HepG2 (cell line): ENCODE measurements around the gene STK25. TPM values are rescaled to one million over a fixed set of nuclear protein-coding genes. Genes with fewer than 3 reads are reported as not detected.

ENCODE experiments used
- ATAC-seq: fragments of 200-7000 bp; cut with Tn5 transposase; 3 replicates; pipeline ENCODE4 v1.9.1; 2020; ENCODE audit warnings: mild to moderate bottlenecking, moderate library complexity
- BruUV-seq: library from RNA; stranded (reverse); fragments of 400-500 nt; replicated peaks from 2 replicates; lab custom pipeline; 2021; lab: Mats Ljungman, UMichigan
- CTCF ChIA-PET: fragments of 300-600 bp; formaldehyde crosslinking; extraction: SDS; loops from one replicate; lab custom pipeline; 2021; ENCODE audit warnings: low total read pairs, inconsistent platforms, low intra/inter-chr PET ratio; lab: Yijun Ruan, JAX
- POLR2A ChIA-PET: fragments of 350-600 bp; sonication (Branson Sonifier 250); formaldehyde crosslinking; loops from one replicate; lab custom pipeline; 2020; ENCODE audit warnings: antibody characterized with exemption, inconsistent platforms; lab: Yijun Ruan, JAX
- DNase-seq: peaks from one replicate; pipeline ENCODE4 v3.0.0-alpha.2; 2015; ENCODE audit warnings: low spot score
- FAIRE-seq: peaks from 3 replicates; lab custom pipeline; 2011; peaks lifted over from hg19 to GRCh38; lab: Jason Lieb, UNC
- H2AFZ ChIP-seq: one replicate; pipeline ENCODE4 v1.6.1; 2011; ENCODE audit warnings: low read length, inconsistent platforms
- H3K27ac ChIP-seq: fragments of 300-600 bp; 3 replicates; pipeline ENCODE4 v1.8.0; 2011; ENCODE audit warnings: mixed run types, mild to moderate bottlenecking, mixed read lengths, low read length, inconsistent platforms; ENCODE audit not compliant: insufficient read depth; ENCODE audit errors: extremely low read length
- H3K27me3 ChIP-seq, 2 experiments: fragments of 200-600 bp in 1 of 2; 2 replicates in 1 of 2; 3 replicates in 1 of 2; pipeline versions ENCODE4 v1.6.0 to v1.8.0; 2011; ENCODE audit warnings: low read length in 2 of 2, mild to moderate bottlenecking in 2 of 2, moderate library complexity in 2 of 2, inconsistent platforms in 1 of 2; ENCODE audit not compliant: insufficient read depth in 2 of 2, control insufficient read depth in 1 of 2
- H3K36me3 ChIP-seq, 2 experiments: fragments of 200-600 bp in 1 of 2; replicated peaks in 1 of 2; 2 replicates in 1 of 2; 3 replicates in 1 of 2; pipeline versions ENCODE4 v1.5.1 to v1.8.0; 2011; ENCODE audit warnings: low read length in 2 of 2, inconsistent platforms in 1 of 2; ENCODE audit not compliant: insufficient read depth in 2 of 2, control insufficient read depth in 1 of 2
- H3K4me1 ChIP-seq: 2 replicates; pipeline ENCODE4 v1.5.1; 2012; ENCODE audit warnings: low read length, inconsistent platforms; ENCODE audit not compliant: insufficient read depth
- H3K4me2 ChIP-seq: 2 replicates; pipeline ENCODE4 v1.6.0; 2011; ENCODE audit warnings: low read depth, low read length, inconsistent platforms
- H3K4me3 ChIP-seq, 3 experiments: fragments of 200-600 bp in 1 of 3; sonication (generic), shearing (Covaris generic) in 1 of 3; replicated peaks in 1 of 3; 2 replicates each; pipeline ENCODE4 v1.5.1; 2011 to 2016; ENCODE audit warnings: low read length in 3 of 3, inconsistent platforms in 2 of 3, low read depth in 2 of 3, mild to moderate bottlenecking in 2 of 3, control low read depth in 1 of 3, mixed read lengths in 1 of 3; ENCODE audit not compliant: insufficient read depth in 1 of 3
- H3K79me2 ChIP-seq: one replicate; pipeline ENCODE4 v1.6.1; 2011; ENCODE audit warnings: low read length, inconsistent platforms; ENCODE audit not compliant: insufficient read depth
- H3K9ac ChIP-seq: 2 replicates; pipeline ENCODE4 v1.6.0; 2011; ENCODE audit warnings: mild to moderate bottlenecking, low read depth, low read length, inconsistent platforms; ENCODE audit not compliant: insufficient read depth
- H3K9me3 ChIP-seq: 2 replicates; pipeline ENCODE4 v1.5.1; 2012; ENCODE audit warnings: mild to moderate bottlenecking, low read length
- H4K20me1 ChIP-seq: 2 replicates; pipeline ENCODE4 v1.6.0; 2011; ENCODE audit warnings: inconsistent platforms, mild to moderate bottlenecking, low read length, moderate library complexity; ENCODE audit not compliant: insufficient read depth
- GTF3A ChIP-seq: sonication (generic); formaldehyde crosslinking; conservative IDR thresholded peaks from 2 replicates; pipeline ENCODE4 v1.4.0; 2020; ENCODE audit warnings: mild to moderate bottlenecking, missing genetic modification reagents
- ISL2 ChIP-seq: sonication (generic); formaldehyde crosslinking; IDR thresholded peaks from 2 replicates; pipeline ENCODE4 v1.5.0; 2020; ENCODE audit warnings: missing genetic modification reagents
- NFRKB ChIP-seq: fragments of 450-650 bp; IDR thresholded peaks from 2 replicates; pipeline ENCODE4 v1.6.1; 2017
- RBAK ChIP-seq: sonication (generic); formaldehyde crosslinking; IDR thresholded peaks from 2 replicates; pipeline ENCODE4 v1.5.1; 2020; ENCODE audit warnings: mild to moderate bottlenecking, missing genetic modification reagents
- SRSF4 ChIP-seq: fragments of 200-400 bp; formaldehyde crosslinking; IDR thresholded peaks from one replicate; pipeline ENCODE4 v1.6.1; 2018; ENCODE audit warnings: mild to moderate bottlenecking, low read depth, low read length, moderate library complexity; ENCODE audit not compliant: poor library complexity, severe bottlenecking
- WGBS: methylation state at CpG from one replicate; pipeline ENCODE4 v1.1.6; 2017; ENCODE audit warnings: low lambda C conversion rate; 5-methylcytosine and 5-hydroxymethylcytosine counted together
- in situ Hi-C: cut with HindIII; loops from 2 replicates; pipeline ENCODE4 v1.10.0; 2017; ENCODE audit warnings: low pct_unique_long_range_greater_than_20kb; ENCODE audit not compliant: extremely low pct_ligation_motif_present
- intact Hi-C: fragments of 100-400 bp; cut with micrococcal nuclease; formaldehyde crosslinking; loops from one replicate; pipeline ENCODE4 v1.10.0; 2022; ENCODE audit not compliant: unreplicated experiment
- polyA plus RNA-seq, 8 experiments: library from polyadenylated mRNA; depleted of rRNA in 3 of 8; stranded (reverse) in 7 of 8; unstranded in 1 of 8; fragments of >200 nt; fragmentation: Illumina TruSeq in 4 of 8; extraction: Trizol in 4 of 8; gene quantifications; 2 replicates each; pipeline versions ENCODE4 v1.2.1 to v1.2.3, GENCODE V29; 2011 to 2016; ENCODE audit warnings: low read depth in 4 of 8, missing spikeins in 1 of 8, mixed read lengths in 1 of 8; ENCODE audit not compliant: insufficient read depth in 1 of 8
- total RNA-seq, 5 experiments: library from RNA; depleted of rRNA; stranded (reverse); fragments of >200 nt; fragmentation: Illumina TruSeq; extraction: Trizol; gene quantifications; 2 replicates each; pipeline ENCODE4 v1.2.3, GENCODE V29; 2016; ENCODE audit warnings: low read depth in 1 of 5
- TF ChIP-seq, protein P1 (sequence below): sonication (generic); formaldehyde crosslinking; IDR thresholded peaks from 2 replicates; pipeline ENCODE4 v1.5.0; 2020; ENCODE audit warnings: mild to moderate bottlenecking, missing genetic modification reagents, borderline replicate concordance
- TF ChIP-seq, protein P2 (sequence below): fragments of 450-650 bp; IDR thresholded peaks from 2 replicates; pipeline ENCODE4 v1.6.1; 2017; ENCODE audit warnings: mild to moderate bottlenecking

STK25 gene
- total and polyA plus RNA-seq, 2 of the 13 experiments (the other 11 are each of a cell fraction or from before 2014, with no cell fraction given), result 177 to 481 TPM

DNA sequence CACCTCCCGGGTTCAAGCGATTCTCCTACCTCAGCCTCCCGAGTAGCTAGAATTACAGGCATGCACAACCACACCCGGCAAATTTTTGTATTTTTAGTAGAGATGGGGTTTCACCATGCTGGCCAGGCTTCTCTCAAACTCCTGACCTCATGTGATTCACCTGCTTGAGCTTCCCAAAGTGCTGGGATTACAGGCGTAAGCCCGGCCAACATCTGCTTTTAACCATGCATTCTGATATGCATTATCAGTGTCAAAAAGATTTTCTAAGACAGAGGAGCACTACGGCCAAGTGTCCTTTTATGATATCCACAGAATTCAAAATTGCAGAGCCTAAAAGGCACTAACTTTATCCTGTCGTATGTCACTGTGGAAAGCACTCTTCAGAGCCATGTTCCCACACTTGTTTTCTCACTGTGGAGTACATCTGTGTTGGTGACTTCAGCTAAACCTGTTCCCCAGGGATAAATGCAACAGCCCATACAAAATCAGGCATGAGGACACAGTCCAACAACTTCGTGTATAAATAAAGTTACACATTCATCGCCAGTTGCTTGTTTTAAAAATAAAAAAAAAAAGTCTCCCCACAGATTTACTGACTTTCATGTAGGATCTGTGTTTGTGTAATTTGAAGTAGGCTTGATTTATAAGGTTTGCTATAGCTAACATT, 56.4 kb downstream of the STK25 start:
- no TSS peak for BruUV-seq
- ChIA-PET POLR2A (interaction anchor here (0.7 kb wide), 1 partner anchor 50 kb away, joined by 3 read pairs; no protein-coding TSS in a partner anchor), CTCF (no interaction called here)
- Histone ChIP-seq H3K36me3 (no peaks in the 10 kb centered on the region; a peak in 1 of 5 replicates), H3K9ac (no peak overlapping the region), H4K20me1 (no peaks in the 10 kb centered on the region), H2AFZ (no peak overlapping the region), H3K27ac (no peak overlapping the region), H3K27me3 (no peaks in the 10 kb centered on the region), H3K79me2 (no peaks in the 10 kb centered on the region), H3K4me1 (no peaks in the 10 kb centered on the region), H3K9me3 (no peaks in the 10 kb centered on the region), H3K4me3 (no peak overlapping the region), H3K4me2 (no peak overlapping the region)
- TF ChIP-seq, protein P1, sequence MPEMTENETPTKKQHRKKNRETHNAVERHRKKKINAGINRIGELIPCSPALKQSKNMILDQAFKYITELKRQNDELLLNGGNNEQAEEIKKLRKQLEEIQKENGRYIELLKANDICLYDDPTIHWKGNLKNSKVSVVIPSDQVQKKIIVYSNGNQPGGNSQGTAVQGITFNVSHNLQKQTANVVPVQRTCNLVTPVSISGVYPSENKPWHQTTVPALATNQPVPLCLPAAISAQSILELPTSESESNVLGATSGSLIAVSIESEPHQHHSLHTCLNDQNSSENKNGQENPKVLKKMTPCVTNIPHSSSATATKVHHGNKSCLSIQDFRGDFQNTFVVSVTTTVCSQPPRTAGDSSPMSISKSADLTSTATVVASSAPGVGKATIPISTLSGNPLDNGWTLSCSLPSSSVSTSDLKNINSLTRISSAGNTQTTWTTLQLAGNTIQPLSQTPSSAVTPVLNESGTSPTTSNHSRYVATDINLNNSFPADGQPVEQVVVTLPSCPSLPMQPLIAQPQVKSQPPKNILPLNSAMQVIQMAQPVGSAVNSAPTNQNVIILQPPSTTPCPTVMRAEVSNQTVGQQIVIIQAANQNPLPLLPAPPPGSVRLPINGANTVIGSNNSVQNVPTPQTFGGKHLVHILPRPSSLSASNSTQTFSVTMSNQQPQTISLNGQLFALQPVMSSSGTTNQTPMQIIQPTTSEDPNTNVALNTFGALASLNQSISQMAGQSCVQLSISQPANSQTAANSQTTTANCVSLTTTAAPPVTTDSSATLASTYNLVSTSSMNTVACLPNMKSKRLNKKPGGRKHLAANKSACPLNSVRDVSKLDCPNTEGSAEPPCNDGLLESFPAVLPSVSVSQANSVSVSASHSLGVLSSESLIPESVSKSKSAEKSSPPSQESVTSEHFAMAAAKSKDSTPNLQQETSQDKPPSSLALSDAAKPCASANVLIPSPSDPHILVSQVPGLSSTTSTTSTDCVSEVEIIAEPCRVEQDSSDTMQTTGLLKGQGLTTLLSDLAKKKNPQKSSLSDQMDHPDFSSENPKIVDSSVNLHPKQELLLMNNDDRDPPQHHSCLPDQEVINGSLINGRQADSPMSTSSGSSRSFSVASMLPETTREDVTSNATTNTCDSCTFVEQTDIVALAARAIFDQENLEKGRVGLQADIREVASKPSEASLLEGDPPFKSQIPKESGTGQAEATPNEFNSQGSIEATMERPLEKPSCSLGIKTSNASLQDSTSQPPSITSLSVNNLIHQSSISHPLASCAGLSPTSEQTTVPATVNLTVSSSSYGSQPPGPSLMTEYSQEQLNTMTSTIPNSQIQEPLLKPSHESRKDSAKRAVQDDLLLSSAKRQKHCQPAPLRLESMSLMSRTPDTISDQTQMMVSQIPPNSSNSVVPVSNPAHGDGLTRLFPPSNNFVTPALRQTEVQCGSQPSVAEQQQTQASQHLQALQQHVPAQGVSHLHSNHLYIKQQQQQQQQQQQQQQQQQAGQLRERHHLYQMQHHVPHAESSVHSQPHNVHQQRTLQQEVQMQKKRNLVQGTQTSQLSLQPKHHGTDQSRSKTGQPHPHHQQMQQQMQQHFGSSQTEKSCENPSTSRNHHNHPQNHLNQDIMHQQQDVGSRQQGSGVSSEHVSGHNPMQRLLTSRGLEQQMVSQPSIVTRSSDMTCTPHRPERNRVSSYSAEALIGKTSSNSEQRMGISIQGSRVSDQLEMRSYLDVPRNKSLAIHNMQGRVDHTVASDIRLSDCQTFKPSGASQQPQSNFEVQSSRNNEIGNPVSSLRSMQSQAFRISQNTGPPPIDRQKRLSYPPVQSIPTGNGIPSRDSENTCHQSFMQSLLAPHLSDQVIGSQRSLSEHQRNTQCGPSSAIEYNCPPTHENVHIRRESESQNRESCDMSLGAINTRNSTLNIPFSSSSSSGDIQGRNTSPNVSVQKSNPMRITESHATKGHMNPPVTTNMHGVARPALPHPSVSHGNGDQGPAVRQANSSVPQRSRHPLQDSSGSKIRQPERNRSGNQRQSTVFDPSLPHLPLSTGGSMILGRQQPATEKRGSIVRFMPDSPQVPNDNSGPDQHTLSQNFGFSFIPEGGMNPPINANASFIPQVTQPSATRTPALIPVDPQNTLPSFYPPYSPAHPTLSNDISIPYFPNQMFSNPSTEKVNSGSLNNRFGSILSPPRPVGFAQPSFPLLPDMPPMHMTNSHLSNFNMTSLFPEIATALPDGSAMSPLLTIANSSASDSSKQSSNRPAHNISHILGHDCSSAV (CRISPR knock-in tag), result no peak
- TF ChIP-seq, protein P2, sequence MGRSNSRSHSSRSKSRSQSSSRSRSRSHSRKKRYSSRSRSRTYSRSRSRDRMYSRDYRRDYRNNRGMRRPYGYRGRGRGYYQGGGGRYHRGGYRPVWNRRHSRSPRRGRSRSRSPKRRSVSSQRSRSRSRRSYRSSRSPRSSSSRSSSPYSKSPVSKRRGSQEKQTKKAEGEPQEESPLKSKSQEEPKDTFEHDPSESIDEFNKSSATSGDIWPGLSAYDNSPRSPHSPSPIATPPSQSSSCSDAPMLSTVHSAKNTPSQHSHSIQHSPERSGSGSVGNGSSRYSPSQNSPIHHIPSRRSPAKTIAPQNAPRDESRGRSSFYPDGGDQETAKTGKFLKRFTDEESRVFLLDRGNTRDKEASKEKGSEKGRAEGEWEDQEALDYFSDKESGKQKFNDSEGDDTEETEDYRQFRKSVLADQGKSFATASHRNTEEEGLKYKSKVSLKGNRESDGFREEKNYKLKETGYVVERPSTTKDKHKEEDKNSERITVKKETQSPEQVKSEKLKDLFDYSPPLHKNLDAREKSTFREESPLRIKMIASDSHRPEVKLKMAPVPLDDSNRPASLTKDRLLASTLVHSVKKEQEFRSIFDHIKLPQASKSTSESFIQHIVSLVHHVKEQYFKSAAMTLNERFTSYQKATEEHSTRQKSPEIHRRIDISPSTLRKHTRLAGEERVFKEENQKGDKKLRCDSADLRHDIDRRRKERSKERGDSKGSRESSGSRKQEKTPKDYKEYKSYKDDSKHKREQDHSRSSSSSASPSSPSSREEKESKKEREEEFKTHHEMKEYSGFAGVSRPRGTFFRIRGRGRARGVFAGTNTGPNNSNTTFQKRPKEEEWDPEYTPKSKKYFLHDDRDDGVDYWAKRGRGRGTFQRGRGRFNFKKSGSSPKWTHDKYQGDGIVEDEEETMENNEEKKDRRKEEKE, result no peak
- no peak for TF ChIP-seq RBAK
- TF ChIP-seq GTF3A, result no peak
- TF ChIP-seq SRSF4, result no peak
- no peak for TF ChIP-seq NFRKB
- TF ChIP-seq ISL2 (CRISPR knock-in tag), result no peak
- ATAC-seq, result no peak
- DNase-seq, result no peak
- in situ Hi-C loops, result no loop called here
- 89% methylated on average over 10 of the region's 10 CpGs for WGBS
- no peak for FAIRE-seq
- intact Hi-C loops, result no loop called here
